ENCODE data around the gene SLC10A3.

Gene SLC10A3

GRCh38 chrX:154439841-154440240 lies 50.6 kb downstream of the SLC10A3 start:
- no peak for DNase-seq (ENCODE audit: low spot score)

- no peak for DNase-seq (ENCODE audit: low spot score)
Observed at GRCh38 chrX:154437971-154438893, 52.2 kb downstream of the SLC10A3 start.

Data from germinal center (tissue), 1 donor.